BJ (cell line): ENCODE measurements around the gene PDCD2. TPM values are rescaled to one million over a fixed set of nuclear protein-coding genes. Genes with fewer than 3 reads are reported as not detected.

ENCODE experiments used
- CTCF ChIA-PET: fragments of 350-600 bp; formaldehyde crosslinking; extraction: SDS; loops from one replicate; lab custom pipeline; 2021; ENCODE audit warnings: antibody characterized with exemption, inconsistent platforms; lab: Yijun Ruan, JAX
- POLR2A ChIA-PET: fragments of 300-600 bp; sonication (Branson Sonifier 250); formaldehyde crosslinking; extraction: SDS; loops from one replicate; lab custom pipeline; 2021; ENCODE audit warnings: antibody characterized with exemption; lab: Charles Lee
- DNase-seq: peaks from one replicate; pipeline ENCODE4 v3.0.0-alpha.2; 2011; ENCODE audit warnings: low read depth
- H3K27me3 ChIP-seq: 2 replicates; pipeline ENCODE4 v1.6.0; 2011; ENCODE audit warnings: low read length; ENCODE audit not compliant: control insufficient read depth, insufficient read depth
- H3K36me3 ChIP-seq: 2 replicates; pipeline ENCODE4 v1.5.1; 2011; ENCODE audit warnings: low read length; ENCODE audit not compliant: control insufficient read depth, insufficient read depth
- H3K4me3 ChIP-seq: 2 replicates; pipeline ENCODE4 v1.5.1; 2011; ENCODE audit warnings: low read depth, mild to moderate bottlenecking, control low read depth, low read length
- polyA plus RNA-seq: library from polyadenylated mRNA; depleted of rRNA; stranded (reverse); fragments of >200 nt; gene quantifications from 2 replicates; pipeline ENCODE4 v1.2.3, GENCODE V29; 2011
- TF ChIP-seq, protein P1 (sequence below): IDR thresholded peaks from 2 replicates; pipeline ENCODE4 v1.5.1; 2011; ENCODE audit warnings: low read depth, mild to moderate bottlenecking, control low read depth, inconsistent platforms, low read length, moderate library complexity; ENCODE audit not compliant: insufficient read depth

PDCD2 gene
- polyA plus RNA-seq, 1 experiment, result 48.2 TPM

DNA sequence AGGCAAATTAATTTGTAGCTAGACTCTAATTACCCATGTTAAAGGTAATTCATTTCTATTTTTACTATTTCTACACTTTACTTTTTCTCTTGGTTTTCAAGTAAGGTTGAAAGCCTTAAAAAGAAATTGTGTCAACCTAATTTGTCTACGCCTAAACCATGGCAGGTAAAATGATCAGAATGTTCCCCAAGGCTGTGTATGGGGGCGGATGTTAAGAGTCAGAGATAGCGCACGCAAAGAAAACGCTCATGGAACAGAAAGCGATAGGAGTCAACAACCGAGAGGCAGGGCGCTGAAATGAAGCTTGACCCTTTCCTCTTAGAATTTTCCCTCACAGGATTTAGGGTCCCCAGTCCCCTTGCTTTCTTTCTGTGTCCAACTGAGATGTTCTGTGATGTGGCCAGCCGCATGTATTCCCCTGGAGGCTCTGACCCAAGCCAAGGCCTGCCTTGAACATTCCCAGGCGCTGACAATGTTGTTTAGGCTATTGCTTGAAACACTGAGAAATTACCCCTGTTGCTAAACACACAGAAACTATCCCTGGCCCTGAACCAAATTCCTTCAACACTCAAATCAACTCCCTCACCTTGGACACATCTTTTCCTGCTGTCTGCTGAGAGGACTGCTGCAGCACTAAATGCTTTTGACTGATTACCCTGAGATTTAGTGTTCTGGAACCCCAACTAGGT lies 42.3 kb downstream of the PDCD2 start:
- H3K36me3 ChIP-seq, result peaks cover 27% of the 10 kb centered on the region
- DNase-seq, result no peak
- H3K27me3 ChIP-seq, result no peaks in the 10 kb centered on the region
- ChIA-PET CTCF (interaction anchor here (1.5 to 3.2 kb wide), 3 partner anchors 12 to 753 kb away, joined by 4 to 24 read pairs (median 11); no protein-coding TSS in a partner anchor), POLR2A (no interaction called here)
- TF ChIP-seq, protein P1, sequence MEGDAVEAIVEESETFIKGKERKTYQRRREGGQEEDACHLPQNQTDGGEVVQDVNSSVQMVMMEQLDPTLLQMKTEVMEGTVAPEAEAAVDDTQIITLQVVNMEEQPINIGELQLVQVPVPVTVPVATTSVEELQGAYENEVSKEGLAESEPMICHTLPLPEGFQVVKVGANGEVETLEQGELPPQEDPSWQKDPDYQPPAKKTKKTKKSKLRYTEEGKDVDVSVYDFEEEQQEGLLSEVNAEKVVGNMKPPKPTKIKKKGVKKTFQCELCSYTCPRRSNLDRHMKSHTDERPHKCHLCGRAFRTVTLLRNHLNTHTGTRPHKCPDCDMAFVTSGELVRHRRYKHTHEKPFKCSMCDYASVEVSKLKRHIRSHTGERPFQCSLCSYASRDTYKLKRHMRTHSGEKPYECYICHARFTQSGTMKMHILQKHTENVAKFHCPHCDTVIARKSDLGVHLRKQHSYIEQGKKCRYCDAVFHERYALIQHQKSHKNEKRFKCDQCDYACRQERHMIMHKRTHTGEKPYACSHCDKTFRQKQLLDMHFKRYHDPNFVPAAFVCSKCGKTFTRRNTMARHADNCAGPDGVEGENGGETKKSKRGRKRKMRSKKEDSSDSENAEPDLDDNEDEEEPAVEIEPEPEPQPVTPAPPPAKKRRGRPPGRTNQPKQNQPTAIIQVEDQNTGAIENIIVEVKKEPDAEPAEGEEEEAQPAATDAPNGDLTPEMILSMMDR, result no peak
- H3K4me3 ChIP-seq, result no peak overlapping the region

DNA sequence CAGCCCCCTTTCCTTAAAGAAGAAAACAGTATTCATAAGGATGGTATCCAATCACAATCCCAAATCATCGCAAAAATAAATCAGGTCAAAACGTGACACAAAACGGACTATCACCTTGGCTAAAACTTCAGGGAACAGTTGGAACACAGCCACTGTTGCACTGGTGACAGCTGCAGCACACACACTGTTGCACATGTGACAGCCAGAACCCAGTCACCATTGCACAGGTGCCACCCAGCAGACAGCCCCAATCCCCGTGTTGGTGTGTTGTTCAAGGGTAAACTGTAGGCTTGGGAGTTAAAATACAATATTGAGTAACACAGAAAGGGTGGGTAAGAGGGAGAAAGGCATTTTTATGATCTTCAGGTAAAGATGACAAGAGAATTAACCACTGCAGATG lies 47.1 kb downstream of the PDCD2 start:
- peaks cover 30% of the 10 kb centered on the region for H3K36me3 ChIP-seq
- POLR2A ChIA-PET, result no interaction called here
- TF ChIP-seq, protein P1, result no peak
- H3K27me3 ChIP-seq, result no peaks in the 10 kb centered on the region
- DNase-seq, result no peak
- CTCF ChIA-PET, result interaction anchor here (0.8 to 3.0 kb wide), 2 partner anchors 706 to 748 kb away, joined by 3 to 8 read pairs; no protein-coding TSS in a partner anchor
- H3K4me3 ChIP-seq, result no peak overlapping the region

DNA sequence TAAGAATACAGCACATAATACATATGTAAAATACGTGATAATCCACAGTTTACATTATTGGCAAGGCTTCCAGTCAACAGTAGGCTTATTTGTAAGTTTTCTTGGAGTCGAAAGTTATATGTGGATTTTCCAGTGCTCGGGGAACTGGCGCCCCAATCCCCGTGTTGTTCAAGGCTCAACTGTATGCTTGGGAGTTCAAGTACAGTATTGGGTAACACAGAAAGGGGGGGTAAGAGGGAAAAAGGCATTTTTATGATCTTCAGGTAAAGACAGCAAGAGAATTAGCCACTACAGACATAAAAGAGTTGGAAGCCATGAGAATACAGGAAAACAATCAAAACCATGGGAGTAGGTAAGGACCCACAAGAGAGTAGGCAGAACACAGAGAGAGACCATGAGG lies 47.8 kb downstream of the PDCD2 start:
- POLR2A ChIA-PET, result no interaction called here
- Histone ChIP-seq H3K27me3 (no peaks in the 10 kb centered on the region), H3K36me3 (peaks cover 26% of the 10 kb centered on the region), H3K4me3 (no peak overlapping the region)
- CTCF ChIA-PET, result interaction anchor here (0.8 to 3.0 kb wide), 2 partner anchors 705 to 747 kb away, joined by 3 to 8 read pairs; no protein-coding TSS in a partner anchor
- TF ChIP-seq, protein P1, result no peak
- DNase-seq, result no peak

DNA sequence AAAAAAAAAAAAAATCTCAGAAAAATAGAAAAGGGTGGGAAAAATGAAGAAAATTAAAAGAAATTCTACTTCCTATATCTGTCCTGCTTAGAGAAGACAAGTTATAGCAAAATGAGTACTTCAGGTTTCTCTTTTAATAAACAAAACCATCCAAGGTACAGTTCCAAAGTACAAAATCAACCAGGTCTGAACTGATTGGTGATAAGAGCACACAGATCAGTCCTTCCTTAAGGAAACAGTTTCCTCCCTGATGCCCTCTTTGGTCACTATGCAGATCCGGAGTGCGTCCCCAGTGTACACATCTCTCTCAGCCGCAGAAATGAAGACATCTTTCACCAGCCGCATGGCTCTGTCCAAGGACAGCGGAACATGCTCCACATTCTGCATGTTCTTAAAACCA lies 49.4 kb downstream of the PDCD2 start:
- Histone ChIP-seq H3K4me3 (no peak overlapping the region), H3K27me3 (no peaks in the 10 kb centered on the region), H3K36me3 (peaks cover 25% of the 10 kb centered on the region)
- POLR2A ChIA-PET, result no interaction called here
- DNase-seq, result no peak
- CTCF ChIA-PET, result no interaction called here
- TF ChIP-seq, protein P1, result no peak

DNA sequence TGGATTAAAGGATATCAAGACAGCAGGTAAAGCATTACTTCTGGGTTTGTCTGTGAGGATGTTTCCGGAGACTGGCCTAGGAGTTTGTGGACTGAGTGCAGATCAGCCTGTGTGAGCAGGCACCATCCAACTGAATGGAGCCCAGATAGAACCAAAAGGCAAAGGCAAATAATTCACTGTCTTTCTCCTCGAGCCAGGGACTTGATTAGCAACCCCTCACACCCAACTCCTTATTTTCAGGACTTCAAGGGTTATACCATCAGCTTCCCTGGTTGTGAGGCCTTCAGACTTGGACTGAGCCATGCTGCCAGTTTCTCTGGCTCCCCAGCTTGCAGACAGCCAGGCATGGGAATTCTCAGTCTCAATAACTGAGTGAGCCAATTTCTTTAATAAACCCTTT lies 50.6 kb downstream of the PDCD2 start:
- Histone ChIP-seq H3K27me3 (no peaks in the 10 kb centered on the region), H3K4me3 (no peak overlapping the region), H3K36me3 (peaks cover 24% of the 10 kb centered on the region)
- ChIA-PET CTCF (no interaction called here), POLR2A (no interaction called here)
- TF ChIP-seq, protein P1, result no peak
- no peak for DNase-seq
